Measurements from ENCODE around the gene HOPX.

GRCh38 chr4:56674984-56675383 lies 6.1 kb downstream of the HOPX start:
- TF ChIP-seq ZNF561 (tag by site-specific recombination; IDR thresholded peaks at IDR 0.05; ENCODE audit: borderline replicate concordance) (no peak), ZNF513 (tag by site-specific recombination; IDR thresholded peaks at IDR 0.05) (no peak), ZNF704 (tag by site-specific recombination; IDR thresholded peaks at IDR 0.05) (no peak), ZNF248 (tag by site-specific recombination; IDR thresholded peaks at IDR 0.05) (no peak), CTCF (tag by site-specific recombination; IDR thresholded peaks at IDR 0.05) (no peak), ZBTB1 (tag by site-specific recombination; IDR thresholded peaks at IDR 0.05) (no peak), ZBTB10 (tag by site-specific recombination; IDR thresholded peaks at IDR 0.05) (no peak), SP2 (tag by site-specific recombination; IDR thresholded peaks at IDR 0.05) (no peak), ZNF138 (tag by site-specific recombination; IDR thresholded peaks at IDR 0.05; ENCODE audit: borderline replicate concordance) (no peak), GLIS1 (tag by site-specific recombination; IDR thresholded peaks at IDR 0.05) (no peak)
